ENCODE results near the gene PODXL. TPM values are rescaled to one million over a fixed set of nuclear protein-coding genes. Genes with fewer than 3 reads are reported as not detected.

The PODXL gene
- total RNA-seq, 1 experiment from 2014 or later, result 37.5 TPM

- intact Hi-C loops (cut with micrococcal nuclease), result no loop called here
- no peak overlapping the region for H3K27ac ChIP-seq (ENCODE audit: low read depth, low read length)
- no peak overlapping the region for H3K9ac ChIP-seq (ENCODE audit: low read length)
- H3K79me2 ChIP-seq (ENCODE audit: insufficient read depth, low read length), result no peaks in the 10 kb centered on the region
- H4K20me1 ChIP-seq (ENCODE audit: insufficient read depth), result no peaks in the 10 kb centered on the region
- ChIA-PET RAD21 (ENCODE audit: low non-redundant PET in 1 of 2, low total read pairs in 2 of 2, uncharacterized antibody in 2 of 2, unreplicated experiment in 2 of 2) (no interaction called here), CTCF (no interaction called here), POLR2A (no interaction called here)
- no peak overlapping the region for H3K4me3 ChIP-seq (replicated peaks in 1 of 2; ENCODE audit: low read depth in 1 of 2, low read length in 2 of 2)
- H2AFZ ChIP-seq (ENCODE audit: low read depth, low read length, poor library complexity, severe bottlenecking), result no peak overlapping the region
- no peaks in the 10 kb centered on the region for H3K9me3 ChIP-seq (ENCODE audit: control insufficient read depth in 1 of 2, insufficient read depth in 1 of 2, low read depth in 1 of 2, low read length in 2 of 2)
- peaks cover 0 to 5% of the 10 kb centered on the region in 2 experiments; a peak in 2 of 4 replicates for H3K4me1 ChIP-seq (ENCODE audit: control insufficient read depth in 1 of 2, insufficient read depth in 2 of 2, low read length in 2 of 2)
- TF ChIP-seq EGR1 (IDR thresholded peaks at IDR 0.05; ENCODE audit: low read depth) (no peak), RAD21 (IDR thresholded peaks at IDR 0.05; ENCODE audit: low read depth) (no peak), ATF3 (IDR thresholded peaks at IDR 0.05) (no peak)
- no peaks in the 10 kb centered on the region for H3K27me3 ChIP-seq (ENCODE audit: insufficient read depth, low read length)
- H3K36me3 ChIP-seq (ENCODE audit: control insufficient read depth in 1 of 2, insufficient read depth in 2 of 2, low read length in 2 of 2), result no peaks in the 10 kb centered on the region
- H3K4me2 ChIP-seq (ENCODE audit: low read length), result no peak overlapping the region
- no peaks in the 10 kb centered on the region for H3K9me2 ChIP-seq (ENCODE audit: insufficient read depth)
- no TSS peak for BruUV-seq (replicated peaks)
- ATAC-seq, result no peak
- no peak for DNase-seq (ENCODE audit: low read depth, low spot score)
Observed at GRCh38 chr7:131586759-131587158, 30.3 kb upstream of the PODXL start.

DNA sequence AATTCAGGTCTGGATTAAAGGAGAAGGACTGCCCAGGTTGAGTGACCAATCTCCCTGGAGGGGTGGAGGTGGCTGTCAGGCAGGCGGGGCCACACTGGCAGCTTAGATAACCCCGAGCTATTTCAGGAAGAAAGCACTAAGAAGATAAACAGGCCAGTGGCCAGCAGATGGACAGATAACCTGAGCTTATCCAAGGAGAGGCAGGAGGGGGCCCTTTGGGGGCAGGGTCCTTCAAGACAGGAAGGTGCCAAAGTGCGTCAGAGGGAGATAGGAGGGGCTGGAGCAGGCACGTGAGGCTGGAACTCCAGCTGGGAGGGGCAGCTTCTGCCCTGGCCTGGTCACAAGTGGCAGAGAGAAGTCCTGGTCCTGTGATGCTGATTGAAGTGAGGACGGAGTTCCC lies 29.8 kb upstream of the PODXL start:
- DNase-seq (ENCODE audit: low read depth, low spot score) (no peak), ATAC-seq (no peak)
- H3K9me3 ChIP-seq (ENCODE audit: control insufficient read depth in 1 of 2, insufficient read depth in 1 of 2, low read depth in 1 of 2, low read length in 2 of 2), result no peaks in the 10 kb centered on the region
- H3K79me2 ChIP-seq (ENCODE audit: insufficient read depth, low read length), result no peaks in the 10 kb centered on the region
- no peaks in the 10 kb centered on the region for H3K9me2 ChIP-seq (ENCODE audit: insufficient read depth)
- RAD21 ChIA-PET (ENCODE audit: low non-redundant PET in 1 of 2, low total read pairs in 2 of 2, uncharacterized antibody in 2 of 2, unreplicated experiment in 2 of 2), result no interaction called here
- H3K4me3 ChIP-seq (replicated peaks in 1 of 2; ENCODE audit: low read depth in 1 of 2, low read length in 2 of 2), result no peak overlapping the region
- no peaks in the 10 kb centered on the region for H3K27me3 ChIP-seq (ENCODE audit: insufficient read depth, low read length)
- CTCF ChIA-PET, result no interaction called here
- intact Hi-C loops (cut with micrococcal nuclease), result no loop called here
- TF ChIP-seq YY1 (IDR thresholded peaks at IDR 0.05; ENCODE audit: extremely low read depth, insufficient replicate concordance, low read depth, low read length), result no peak
- TF ChIP-seq TCF7L2 (IDR thresholded peaks at IDR 0.05; ENCODE audit: borderline replicate concordance, extremely low read depth, insufficient read depth, insufficient read length), result no peak
- TF ChIP-seq, protein P1, sequence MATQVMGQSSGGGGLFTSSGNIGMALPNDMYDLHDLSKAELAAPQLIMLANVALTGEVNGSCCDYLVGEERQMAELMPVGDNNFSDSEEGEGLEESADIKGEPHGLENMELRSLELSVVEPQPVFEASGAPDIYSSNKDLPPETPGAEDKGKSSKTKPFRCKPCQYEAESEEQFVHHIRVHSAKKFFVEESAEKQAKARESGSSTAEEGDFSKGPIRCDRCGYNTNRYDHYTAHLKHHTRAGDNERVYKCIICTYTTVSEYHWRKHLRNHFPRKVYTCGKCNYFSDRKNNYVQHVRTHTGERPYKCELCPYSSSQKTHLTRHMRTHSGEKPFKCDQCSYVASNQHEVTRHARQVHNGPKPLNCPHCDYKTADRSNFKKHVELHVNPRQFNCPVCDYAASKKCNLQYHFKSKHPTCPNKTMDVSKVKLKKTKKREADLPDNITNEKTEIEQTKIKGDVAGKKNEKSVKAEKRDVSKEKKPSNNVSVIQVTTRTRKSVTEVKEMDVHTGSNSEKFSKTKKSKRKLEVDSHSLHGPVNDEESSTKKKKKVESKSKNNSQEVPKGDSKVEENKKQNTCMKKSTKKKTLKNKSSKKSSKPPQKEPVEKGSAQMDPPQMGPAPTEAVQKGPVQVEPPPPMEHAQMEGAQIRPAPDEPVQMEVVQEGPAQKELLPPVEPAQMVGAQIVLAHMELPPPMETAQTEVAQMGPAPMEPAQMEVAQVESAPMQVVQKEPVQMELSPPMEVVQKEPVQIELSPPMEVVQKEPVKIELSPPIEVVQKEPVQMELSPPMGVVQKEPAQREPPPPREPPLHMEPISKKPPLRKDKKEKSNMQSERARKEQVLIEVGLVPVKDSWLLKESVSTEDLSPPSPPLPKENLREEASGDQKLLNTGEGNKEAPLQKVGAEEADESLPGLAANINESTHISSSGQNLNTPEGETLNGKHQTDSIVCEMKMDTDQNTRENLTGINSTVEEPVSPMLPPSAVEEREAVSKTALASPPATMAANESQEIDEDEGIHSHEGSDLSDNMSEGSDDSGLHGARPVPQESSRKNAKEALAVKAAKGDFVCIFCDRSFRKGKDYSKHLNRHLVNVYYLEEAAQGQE (IDR thresholded peaks at IDR 0.05; ENCODE audit: low read depth), result no peak
- TF ChIP-seq ZNF274 (IDR thresholded peaks at IDR 0.05; ENCODE audit: low read depth, low read length), result no peak
- no peak for TF ChIP-seq POLR2A (IDR thresholded peaks at IDR 0.05; ENCODE audit: borderline replicate concordance, extremely low read depth, insufficient read depth, insufficient read length)
- TF ChIP-seq SRF (IDR thresholded peaks at IDR 0.05; ENCODE audit: low read depth), result no peak
- no peak for TF ChIP-seq ATF3 (IDR thresholded peaks at IDR 0.05)
- TF ChIP-seq MAX (IDR thresholded peaks at IDR 0.05), result no peak
- TF ChIP-seq JUND (IDR thresholded peaks at IDR 0.05), result no peak
- TF ChIP-seq, protein P2, sequence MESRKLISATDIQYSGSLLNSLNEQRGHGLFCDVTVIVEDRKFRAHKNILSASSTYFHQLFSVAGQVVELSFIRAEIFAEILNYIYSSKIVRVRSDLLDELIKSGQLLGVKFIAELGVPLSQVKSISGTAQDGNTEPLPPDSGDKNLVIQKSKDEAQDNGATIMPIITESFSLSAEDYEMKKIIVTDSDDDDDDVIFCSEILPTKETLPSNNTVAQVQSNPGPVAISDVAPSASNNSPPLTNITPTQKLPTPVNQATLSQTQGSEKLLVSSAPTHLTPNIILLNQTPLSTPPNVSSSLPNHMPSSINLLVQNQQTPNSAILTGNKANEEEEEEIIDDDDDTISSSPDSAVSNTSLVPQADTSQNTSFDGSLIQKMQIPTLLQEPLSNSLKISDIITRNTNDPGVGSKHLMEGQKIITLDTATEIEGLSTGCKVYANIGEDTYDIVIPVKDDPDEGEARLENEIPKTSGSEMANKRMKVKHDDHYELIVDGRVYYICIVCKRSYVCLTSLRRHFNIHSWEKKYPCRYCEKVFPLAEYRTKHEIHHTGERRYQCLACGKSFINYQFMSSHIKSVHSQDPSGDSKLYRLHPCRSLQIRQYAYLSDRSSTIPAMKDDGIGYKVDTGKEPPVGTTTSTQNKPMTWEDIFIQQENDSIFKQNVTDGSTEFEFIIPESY (IDR thresholded peaks at IDR 0.05; ENCODE audit: extremely low read depth, insufficient replicate concordance, low read length), result no peak
- no peak overlapping the region for H3K9ac ChIP-seq (ENCODE audit: low read length)
- no peak overlapping the region for H3K27ac ChIP-seq (ENCODE audit: low read depth, low read length)
- H3K4me2 ChIP-seq (ENCODE audit: low read length), result no peak overlapping the region
- POLR2A ChIA-PET, result no interaction called here
- peaks cover 0 to 10% of the 10 kb centered on the region in 2 experiments; a peak in 2 of 4 replicates for H3K4me1 ChIP-seq (ENCODE audit: control insufficient read depth in 1 of 2, insufficient read depth in 2 of 2, low read length in 2 of 2)
- H4K20me1 ChIP-seq (ENCODE audit: insufficient read depth), result no peaks in the 10 kb centered on the region
- no peak overlapping the region for H2AFZ ChIP-seq (ENCODE audit: low read depth, low read length, poor library complexity, severe bottlenecking)
- no TSS peak for BruUV-seq (replicated peaks)
- H3K36me3 ChIP-seq (ENCODE audit: control insufficient read depth in 1 of 2, insufficient read depth in 2 of 2, low read length in 2 of 2), result no peaks in the 10 kb centered on the region

Measured in HCT116 (cell line).